GM12801 (cell line): Measurements from ENCODE around the gene CBX4.

ENCODE experiments used
- CTCF ChIP-seq: IDR thresholded peaks from one replicate; pipeline ENCODE4 v1.5.1; 2011; ENCODE audit warnings: control low read depth; ENCODE audit not compliant: insufficient read length; ENCODE audit errors: extremely low read depth

The CBX4 gene

GRCh38 chr17:79790805-79791734, 48.2 kb downstream of the CBX4 start:
- no peak for TF ChIP-seq CTCF

- no peak for TF ChIP-seq CTCF
These were observed 49.1 kb downstream of the CBX4 start for GRCh38 chr17:79789943-79790804.

GRCh38 chr17:79788989-79789942, 50.0 kb downstream of the CBX4 start:
- no peak for TF ChIP-seq CTCF

- TF ChIP-seq CTCF: no peak
These were observed 50.8 kb downstream of the CBX4 start for GRCh38 chr17:79788455-79788854.

GRCh38 chr17:79786930-79787643, 52.2 kb downstream of the CBX4 start:
- TF ChIP-seq CTCF: no peak

GRCh38 chr17:79785900-79786810, 53.1 kb downstream of the CBX4 start:
- TF ChIP-seq CTCF: no peak
